Prostate gland (tissue), 2 donors: ENCODE results near the gene TMEM245. TPM values are rescaled to one million over a fixed set of nuclear protein-coding genes. Genes with fewer than 3 reads are reported as not detected.
A peak's percentile ranks its signal among the peaks of the same experiment; 100 is the strongest.

Experiments used
- DNase-seq: peaks from one replicate; pipeline ENCODE4 v3.0.0-alpha.2; 2019; ENCODE audit warnings: low spot score
- H3K27ac ChIP-seq, 2 donors: fragments of 200-600 bp; sonication (generic); 2 replicates each; pipeline ENCODE4 v1.5.1; 2017 to 2019
- H3K27me3 ChIP-seq: fragments of 200-600 bp; sonication (generic); replicated peaks from 2 replicates; pipeline ENCODE4 v1.5.1; 2019; ENCODE audit not compliant: insufficient read depth
- H3K36me3 ChIP-seq, 2 donors: fragments of 200-600 bp; sonication (generic); 1 replicate in 1 of 2; 2 replicates in 1 of 2; pipeline versions ENCODE4 v1.5.1 to v1.8.1; 2017 to 2019
- H3K4me1 ChIP-seq: fragments of 200-600 bp; sonication (generic); replicated peaks from 2 replicates; pipeline ENCODE4 v1.5.1; 2019
- H3K4me3 ChIP-seq, 2 donors: fragments of 200-600 bp; sonication (generic); 2 replicates each; pipeline ENCODE4 v1.5.1; 2017 to 2019
- H3K9me3 ChIP-seq: fragments of 200-600 bp; sonication (generic); 2 replicates; pipeline ENCODE4 v1.5.1; 2017
- CTCF ChIP-seq, 4 experiments: fragments of 200-600 bp in 2 of 4; fragments of 450-650 bp in 2 of 4; sonication (generic) in 2 of 4; IDR thresholded peaks; 1 replicate in 3 of 4; 2 replicates in 1 of 4; pipeline ENCODE4 v1.5.1; 2016 to 2019; ENCODE audit warnings: antibody characterized with exemption in 4 of 4, mild to moderate bottlenecking in 2 of 4, moderate library complexity in 2 of 4
- POLR2A ChIP-seq: fragments of 450-650 bp; IDR thresholded peaks from one replicate; pipeline ENCODE4 v1.6.1; 2016; ENCODE audit warnings: antibody characterized with exemption, mild to moderate bottlenecking
- POLR2AphosphoS5 ChIP-seq: sonication (generic); formaldehyde crosslinking; IDR thresholded peaks from one replicate; pipeline ENCODE4 v1.6.1; 2017; ENCODE audit warnings: antibody characterized with exemption
- WGBS: methylation state at CpG from one replicate; pipeline ENCODE4 v1.1.5; 2018; 5-methylcytosine and 5-hydroxymethylcytosine counted together
- intact Hi-C: fragments of 100-400 bp; cut with DNase I; formaldehyde crosslinking; loops from one replicate; pipeline ENCODE4 v1.14.2; 2022
- total RNA-seq, 2 donors: library from RNA; depleted of rRNA; stranded (reverse); fragments of >200 nt; gene quantifications; one replicate each; pipeline ENCODE4 v1.1.0, GENCODE V29; 2016

TMEM245 gene
- total RNA-seq, 2 donors from 2014 or later = 57.7 to 82.1 TPM

GRCh38 chr9:109107402-109108240 is 12.1 kb downstream of the TMEM245 start:
- DNase-seq = no peak
- intact Hi-C loops = no loop called here
- H3K27ac ChIP-seq = no peak overlapping the region
- no peak for TF ChIP-seq POLR2AphosphoS5
- TF ChIP-seq CTCF (IDR thresholded peaks at IDR 0.05) = no peak
- no peak for TF ChIP-seq POLR2A
- no peaks in the 10 kb centered on the region for H3K27me3 ChIP-seq
- WGBS = 25% methylated on average over 4 of the region's 4 CpGs
- no peak overlapping the region for H3K4me3 ChIP-seq
- H3K36me3 ChIP-seq = no peaks in the 10 kb centered on the region
- H3K4me1 ChIP-seq = peaks cover 4% of the 10 kb centered on the region
- no peaks in the 10 kb centered on the region for H3K9me3 ChIP-seq

GRCh38 chr9:109101810-109102209 is 17.9 kb downstream of the TMEM245 start:
- peak; percentile 73 for DNase-seq
- 10% methylated on average over 3 of the region's 3 CpGs for WGBS
- Histone ChIP-seq H3K27ac (peak overlapping the region; percentile 45), H3K9me3 (no peaks in the 10 kb centered on the region), H3K27me3 (no peaks in the 10 kb centered on the region), H3K36me3 (no peaks in the 10 kb centered on the region), H3K4me3 (no peak overlapping the region), H3K4me1 (peaks cover 24% of the 10 kb centered on the region)
- intact Hi-C loops = no loop called here
- peak; percentile 81 for TF ChIP-seq POLR2AphosphoS5
- TF ChIP-seq CTCF (IDR thresholded peaks at IDR 0.05) = no peak

GRCh38 chr9:109101202-109101595 is 18.5 kb downstream of the TMEM245 start:
- WGBS = 40% methylated on average over 3 of the region's 3 CpGs
- TF ChIP-seq CTCF (IDR thresholded peaks at IDR 0.05) = no peak
- TF ChIP-seq POLR2A = no peak
- TF ChIP-seq POLR2AphosphoS5 = no peak
- H3K4me3 ChIP-seq = no peak overlapping the region
- intact Hi-C loops = no loop called here
- H3K27me3 ChIP-seq = no peaks in the 10 kb centered on the region
- DNase-seq = no peak
- H3K4me1 ChIP-seq = peaks cover 24% of the 10 kb centered on the region
- peak overlapping the region; percentile 45 for H3K27ac ChIP-seq
- no peaks in the 10 kb centered on the region for H3K9me3 ChIP-seq
- H3K36me3 ChIP-seq = no peaks in the 10 kb centered on the region

GRCh38 chr9:109100543-109101201 is 19.1 kb downstream of the TMEM245 start:
- 50% methylated on average over 3 of the region's 3 CpGs for WGBS
- peaks cover 24% of the 10 kb centered on the region for H3K4me1 ChIP-seq
- TF ChIP-seq POLR2AphosphoS5 (peak; percentile 50), POLR2A (no peak), CTCF (IDR thresholded peaks at IDR 0.05) (no peak)
- no peaks in the 10 kb centered on the region for H3K36me3 ChIP-seq
- peak overlapping the region; percentile 45 for H3K27ac ChIP-seq
- no peaks in the 10 kb centered on the region for H3K9me3 ChIP-seq
- no peak for DNase-seq
- no peak overlapping the region for H3K4me3 ChIP-seq
- intact Hi-C loops = no loop called here
- H3K27me3 ChIP-seq = no peaks in the 10 kb centered on the region

- intact Hi-C loops = no loop called here
- H3K4me3 ChIP-seq = no peak overlapping the region
- TF ChIP-seq POLR2A = no peak
- TF ChIP-seq POLR2AphosphoS5 = no peak
- TF ChIP-seq CTCF (IDR thresholded peaks at IDR 0.05) = no peak
- H3K27ac ChIP-seq = peak overlapping the region; percentile 51 to 57
- WGBS = 18% methylated on average over 2 of the region's 2 CpGs
- no peaks in the 10 kb centered on the region for H3K9me3 ChIP-seq
- peak; percentile 11 for DNase-seq
- no peaks in the 10 kb centered on the region for H3K27me3 ChIP-seq
- H3K36me3 ChIP-seq = no peaks in the 10 kb centered on the region
- H3K4me1 ChIP-seq = peaks cover 24% of the 10 kb centered on the region
These were observed 20.8 kb downstream of the TMEM245 start for GRCh38 chr9:109098960-109099308.
